ENCODE measurements around the gene BABAM1.

BABAM1 gene

GRCh38 chr19:17314007-17314593 lies 46.9 kb downstream of the BABAM1 start:
- no peak overlapping the region for H3K27ac ChIP-seq
- no peak for TF ChIP-seq CTCF (conservative IDR thresholded peaks at IDR 0.05)
- no peak for TF ChIP-seq ZFX (IDR thresholded peaks at IDR 0.05)

- TF ChIP-seq ZFX (IDR thresholded peaks at IDR 0.05) (no peak), CTCF (conservative IDR thresholded peaks at IDR 0.05) (no peak)
- no peak overlapping the region for H3K27ac ChIP-seq
Measured at GRCh38 chr19:17318966-17319365, 51.7 kb downstream of the BABAM1 start.

- no peak overlapping the region for H3K27ac ChIP-seq
- TF ChIP-seq CTCF (conservative IDR thresholded peaks at IDR 0.05) (no peak), ZFX (IDR thresholded peaks at IDR 0.05) (no peak)
Measured at GRCh38 chr19:17319473-17320238, 52.4 kb downstream of the BABAM1 start.

GRCh38 chr19:17320435-17320834 lies 53.2 kb downstream of the BABAM1 start:
- no peak for TF ChIP-seq ZFX (IDR thresholded peaks at IDR 0.05)
- no peak for TF ChIP-seq CTCF (conservative IDR thresholded peaks at IDR 0.05)
- no peak overlapping the region for H3K27ac ChIP-seq

- TF ChIP-seq ZFX (IDR thresholded peaks at IDR 0.05): no peak
- TF ChIP-seq CTCF (conservative IDR thresholded peaks at IDR 0.05): no peak
- no peak overlapping the region for H3K27ac ChIP-seq
Measured at GRCh38 chr19:17321655-17322489, 54.6 kb downstream of the BABAM1 start.

- H3K27ac ChIP-seq: no peak overlapping the region
- TF ChIP-seq ZFX (IDR thresholded peaks at IDR 0.05) (no peak), CTCF (conservative IDR thresholded peaks at IDR 0.05) (no peak)
Measured at GRCh38 chr19:17322854-17323253, 55.6 kb downstream of the BABAM1 start.

Data from C4-2B (cell line).